Measurements from ENCODE around the gene ABCA2.

The ABCA2 gene

GRCh38 chr9:137029058-137029936 lies 1.3 kb upstream of the ABCA2 start:
- DNase-seq (ENCODE audit: low spot score): peak; percentile 80

GRCh38 chr9:137028263-137029057 lies 423 bp upstream of the ABCA2 start:
- DNase-seq (ENCODE audit: low spot score): peak; percentile 56

GRCh38 chr9:137026828-137027227 lies 1.2 kb downstream of the ABCA2 start:
- DNase-seq (ENCODE audit: low spot score): no peak

- no peak for DNase-seq (ENCODE audit: low spot score)
Measured at GRCh38 chr9:137026384-137026783, 1.7 kb downstream of the ABCA2 start.

GRCh38 chr9:137025517-137025966 lies 2.5 kb downstream of the ABCA2 start:
- DNase-seq (ENCODE audit: low spot score): peak; percentile 98

GRCh38 chr9:137023583-137023991 lies 4.5 kb downstream of the ABCA2 start:
- DNase-seq (ENCODE audit: low spot score): peak; percentile 69

- peak; percentile 22 for DNase-seq (ENCODE audit: low spot score)
Measured at GRCh38 chr9:137023157-137023556, 4.9 kb downstream of the ABCA2 start.

GRCh38 chr9:137022662-137023008 lies 5.4 kb downstream of the ABCA2 start:
- DNase-seq (ENCODE audit: low spot score): no peak

- peak; percentile 95 for DNase-seq (ENCODE audit: low spot score)
Measured at GRCh38 chr9:137021979-137022661, 5.9 kb downstream of the ABCA2 start.

GRCh38 chr9:137021568-137021978 lies 6.5 kb downstream of the ABCA2 start:
- DNase-seq (ENCODE audit: low spot score): no peak

- no peak for DNase-seq (ENCODE audit: low spot score)
Measured at GRCh38 chr9:137020771-137021567, 7.1 kb downstream of the ABCA2 start.

- DNase-seq (ENCODE audit: low spot score): no peak
Measured at GRCh38 chr9:137019891-137020683, 8.0 kb downstream of the ABCA2 start.

- no peak for DNase-seq (ENCODE audit: low spot score)
Measured at GRCh38 chr9:137018761-137019559, 9.1 kb downstream of the ABCA2 start.

GRCh38 chr9:137017791-137018497 lies 10.1 kb downstream of the ABCA2 start:
- no peak for DNase-seq (ENCODE audit: low spot score)

GRCh38 chr9:137017071-137017470 lies 11.0 kb downstream of the ABCA2 start:
- DNase-seq (ENCODE audit: low spot score): no peak

GRCh38 chr9:137016436-137016835 lies 11.6 kb downstream of the ABCA2 start:
- no peak for DNase-seq (ENCODE audit: low spot score)

GRCh38 chr9:137015976-137016375 lies 12.1 kb downstream of the ABCA2 start:
- DNase-seq (ENCODE audit: low spot score): no peak

GRCh38 chr9:137015540-137015930 lies 12.5 kb downstream of the ABCA2 start:
- DNase-seq (ENCODE audit: low spot score): no peak

Measured in pons (tissue), 1 donor.